Embryonic facial prominence (tissue), 1 donor: Measurements from ENCODE around the gene SESN3.
"Not testable (repeated sequence)": the region's sequence is repeated elsewhere in the genome, so short reads cannot be mapped to it uniquely, and the experiment has no call there.

Experiments
- DNase-seq: peaks from one replicate; pipeline ENCODE4 v3.0.0-alpha.2; 2016; ENCODE audit errors: extremely low spot score

SESN3 gene

DNA sequence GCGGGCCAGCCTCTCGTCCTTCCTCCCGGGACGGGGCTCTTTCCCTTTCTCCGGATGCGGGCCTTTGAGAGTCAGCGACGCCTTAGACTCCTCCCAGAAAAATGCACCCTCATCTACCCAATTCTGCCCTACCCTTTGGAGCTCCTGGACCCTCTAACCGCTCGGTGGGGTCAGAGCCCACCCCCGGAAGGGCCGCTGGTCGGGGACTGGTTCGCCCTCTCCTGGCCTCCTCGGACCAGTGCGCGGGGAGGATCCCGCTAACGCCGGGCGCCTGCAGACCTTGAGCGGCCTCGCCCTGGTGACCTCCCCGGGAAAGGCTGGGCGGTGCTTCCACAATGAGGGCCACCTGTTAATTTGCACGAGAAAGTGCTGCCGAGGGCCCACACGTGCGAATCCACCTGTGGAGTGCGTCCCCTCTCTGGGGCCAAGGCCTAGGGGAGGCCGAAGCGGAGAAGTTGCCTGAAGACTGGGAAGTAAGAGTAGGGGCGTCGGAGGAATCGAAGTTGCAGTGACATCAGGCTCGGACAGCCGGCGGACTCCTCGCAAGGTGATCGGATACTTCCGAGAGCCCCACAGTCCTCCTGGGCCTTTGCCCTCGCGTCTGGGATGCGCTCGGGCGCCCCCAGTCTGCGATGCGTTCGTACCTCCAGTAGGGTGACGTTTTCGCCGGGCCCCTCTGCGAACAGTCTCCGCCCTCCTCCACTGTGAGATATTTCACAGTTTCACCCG is 79.9 kb downstream of the SESN3 start:
- peak; percentile 89 for DNase-seq

DNA sequence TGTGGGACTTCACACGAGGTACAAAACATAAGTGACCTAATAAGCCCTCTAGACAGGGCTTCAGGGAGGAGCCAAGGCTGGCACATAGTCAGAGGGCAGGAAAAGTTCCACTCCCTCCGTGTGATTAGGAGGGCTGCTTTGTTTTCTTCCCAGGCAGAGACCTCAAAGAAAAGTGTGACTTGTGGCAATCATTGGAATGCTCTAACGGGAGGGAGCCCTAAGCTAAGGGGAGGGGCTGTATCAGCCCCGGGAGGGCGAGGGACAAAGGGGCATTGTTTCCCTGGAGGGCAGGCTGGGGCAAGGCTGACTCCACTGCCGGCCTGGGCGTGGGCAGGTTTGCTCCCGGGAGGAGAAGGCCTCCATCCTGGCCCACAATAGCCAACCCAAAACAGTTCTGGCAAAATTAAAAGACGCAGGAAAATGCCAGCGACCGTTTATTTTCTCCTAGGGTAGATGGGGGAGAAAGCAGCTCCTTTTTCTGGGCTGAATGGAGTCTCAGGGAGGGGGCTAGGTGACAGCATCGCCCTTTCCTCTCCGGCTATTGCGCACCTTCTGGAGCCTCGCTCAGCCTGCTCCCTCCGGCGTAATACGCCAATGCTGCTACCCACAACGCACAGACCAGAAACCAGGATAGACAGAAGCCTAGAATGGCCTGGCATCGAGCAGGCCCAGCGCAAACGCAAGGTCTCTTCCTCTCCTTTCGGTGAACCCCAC is 81.2 kb downstream of the SESN3 start:
- DNase-seq, result no peak

DNA sequence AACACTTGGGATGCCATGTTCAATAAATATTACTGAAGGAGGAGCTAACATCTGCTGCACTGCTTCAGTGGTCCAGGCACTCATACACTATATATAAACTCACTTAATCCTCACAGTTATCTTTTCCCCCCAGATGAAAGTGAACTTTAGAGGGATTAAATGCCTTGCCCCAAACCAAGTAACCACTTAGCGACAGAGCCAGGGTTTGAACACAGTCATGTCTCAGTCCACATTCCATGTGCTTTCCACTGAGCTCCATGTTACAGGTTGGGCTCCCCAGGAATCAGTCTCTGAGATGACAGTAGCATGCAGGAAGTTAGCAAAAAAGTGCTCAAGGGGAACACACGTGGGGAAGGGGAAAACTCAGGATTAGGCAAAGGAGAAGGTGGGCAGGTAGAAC is 82.1 kb downstream of the SESN3 start:
- no peak for DNase-seq

DNA sequence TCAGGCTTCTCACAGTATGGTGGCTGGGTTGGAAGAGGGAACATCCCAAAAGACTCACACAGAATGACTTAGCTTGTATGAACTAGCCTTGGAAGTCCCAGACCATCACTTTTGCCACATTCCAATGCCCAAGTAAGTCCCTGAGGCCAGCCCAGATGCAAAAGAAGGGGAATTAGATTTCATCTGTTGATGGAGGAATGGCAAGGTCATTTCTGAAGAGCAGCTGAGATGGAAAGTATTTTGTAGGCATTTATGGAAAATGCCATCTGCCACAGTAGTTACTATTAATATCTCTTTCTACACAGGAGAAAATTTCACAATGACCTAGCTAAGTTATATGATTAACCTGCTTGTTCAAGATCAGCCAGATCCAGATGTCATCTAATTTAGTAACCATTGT is 82.6 kb downstream of the SESN3 start:
- DNase-seq, result no peak

DNA sequence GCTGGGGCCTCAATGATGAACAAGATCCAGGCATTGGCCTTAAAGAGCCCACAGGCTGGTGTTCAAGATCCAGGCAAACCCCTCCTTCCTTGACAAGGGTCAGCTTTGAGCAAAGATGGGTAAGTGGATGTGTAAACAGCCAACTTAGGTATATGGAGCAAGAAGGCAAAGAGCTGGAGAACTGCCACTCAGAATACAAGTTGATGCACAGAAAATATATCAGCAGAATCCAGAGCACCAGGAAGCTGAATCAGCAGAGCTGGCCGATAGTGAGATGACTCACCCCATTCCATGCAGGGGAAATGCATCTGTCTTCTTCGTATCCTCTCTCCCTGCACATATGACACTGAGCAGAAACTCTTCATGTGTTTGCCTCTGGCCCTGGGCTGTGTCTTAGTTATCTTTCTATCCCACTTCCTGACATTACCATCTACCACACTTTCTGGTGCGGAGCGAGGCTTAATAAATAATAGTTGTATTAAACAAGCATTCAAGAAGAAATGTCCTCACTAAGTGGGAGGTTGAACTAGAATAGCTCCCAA is 83.6 kb downstream of the SESN3 start:
- DNase-seq, result no peak

DNA sequence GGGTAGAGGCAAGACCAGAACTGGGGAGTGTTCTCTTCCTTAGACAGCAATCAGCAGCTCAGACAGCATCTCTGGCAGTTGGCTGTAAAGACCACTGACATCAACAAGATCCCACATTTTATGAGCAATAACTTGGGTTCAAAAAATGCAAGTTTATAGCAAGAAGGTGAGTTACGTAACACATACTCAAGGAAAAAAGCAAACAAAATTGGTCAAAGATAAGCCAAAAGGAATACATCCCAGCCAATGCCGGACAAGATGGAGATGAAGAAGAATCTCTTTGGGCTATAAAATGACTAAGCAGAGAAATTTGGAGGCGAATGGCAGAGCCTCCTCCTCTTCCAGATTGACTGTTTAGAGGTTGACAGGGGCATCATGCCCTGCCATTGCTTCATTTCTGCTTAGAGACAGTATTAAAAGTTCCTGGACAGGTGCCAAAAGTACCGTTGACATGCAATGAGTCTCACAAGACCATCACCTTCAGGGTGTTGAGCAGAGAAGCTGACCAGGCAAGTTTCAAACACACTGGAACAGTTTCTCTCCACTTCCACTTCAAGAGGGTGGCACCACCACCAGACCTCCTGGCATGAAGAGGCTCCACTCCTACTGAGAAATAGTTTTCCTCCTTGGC is 85.5 kb downstream of the SESN3 start:
- DNase-seq, result no peak

DNA sequence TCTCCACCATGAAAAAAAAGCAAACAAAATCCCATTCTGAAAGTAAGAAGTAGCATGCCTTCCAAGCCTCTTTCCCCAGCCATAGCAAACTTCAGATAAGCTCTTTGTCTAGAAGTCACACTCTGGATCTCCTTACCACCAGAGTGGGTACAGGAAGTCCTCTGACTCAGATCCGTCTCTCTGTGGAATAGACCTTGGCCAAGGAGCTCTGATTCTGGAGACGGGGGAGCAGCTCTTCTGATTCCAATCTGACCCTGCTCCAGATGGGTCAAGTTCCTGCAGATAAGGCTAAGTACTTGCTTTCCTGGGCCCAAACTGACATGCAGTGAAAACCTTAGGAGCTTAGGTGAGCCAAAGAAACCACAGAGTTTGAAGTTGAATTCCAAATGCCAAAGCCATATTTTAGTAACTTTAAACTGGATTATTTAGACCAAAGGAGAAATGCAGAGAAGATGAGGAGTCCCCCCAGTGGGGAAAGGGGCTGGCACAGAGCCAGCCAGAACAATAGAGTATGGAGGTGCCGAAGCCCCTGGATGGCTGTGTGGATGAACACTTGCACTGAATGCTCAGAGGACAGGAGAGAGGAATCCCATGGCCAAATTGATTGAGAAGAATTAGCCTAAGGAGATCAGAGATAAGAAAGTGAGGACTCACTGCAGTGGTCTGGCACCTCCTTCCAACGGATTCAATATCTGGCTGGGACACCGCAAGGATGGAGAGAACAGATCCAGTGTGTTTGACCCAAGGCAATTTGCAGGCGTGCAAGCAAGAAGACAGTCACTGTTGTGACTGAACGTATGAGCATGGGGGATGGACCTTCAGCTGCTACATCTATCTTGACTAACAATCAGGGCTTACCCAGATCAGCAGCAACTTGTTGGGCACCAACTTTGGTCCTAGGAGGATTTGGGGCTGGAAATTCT is 86.4 kb downstream of the SESN3 start:
- DNase-seq, result no peak

DNA sequence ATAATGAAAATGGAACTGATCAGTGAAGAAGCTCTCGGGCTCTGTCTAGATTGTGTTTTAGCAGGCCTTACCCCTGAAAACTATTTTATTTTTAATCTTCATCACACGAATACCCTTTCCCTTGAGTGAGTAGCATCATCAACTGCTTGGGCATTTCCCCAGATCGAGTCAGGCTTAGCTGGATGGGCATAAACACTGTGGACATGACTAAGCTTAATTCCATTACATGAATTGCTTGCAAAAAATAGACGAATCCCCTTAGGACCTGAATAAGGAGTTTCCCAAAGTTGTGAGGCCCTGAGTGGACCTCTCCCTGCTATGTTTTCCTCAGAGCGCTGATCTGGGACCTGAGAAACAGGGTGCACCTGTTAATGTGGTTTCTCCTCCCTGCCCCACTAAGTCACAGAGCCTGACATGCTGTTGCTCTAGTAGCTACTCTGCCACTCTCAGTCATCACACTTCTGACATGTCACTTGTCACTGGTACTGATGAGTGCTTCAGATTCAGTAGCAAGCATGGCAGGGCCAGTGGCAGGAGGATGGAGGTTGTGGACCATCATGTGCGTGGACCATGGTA is 87.8 kb downstream of the SESN3 start:
- DNase-seq, result no peak

DNA sequence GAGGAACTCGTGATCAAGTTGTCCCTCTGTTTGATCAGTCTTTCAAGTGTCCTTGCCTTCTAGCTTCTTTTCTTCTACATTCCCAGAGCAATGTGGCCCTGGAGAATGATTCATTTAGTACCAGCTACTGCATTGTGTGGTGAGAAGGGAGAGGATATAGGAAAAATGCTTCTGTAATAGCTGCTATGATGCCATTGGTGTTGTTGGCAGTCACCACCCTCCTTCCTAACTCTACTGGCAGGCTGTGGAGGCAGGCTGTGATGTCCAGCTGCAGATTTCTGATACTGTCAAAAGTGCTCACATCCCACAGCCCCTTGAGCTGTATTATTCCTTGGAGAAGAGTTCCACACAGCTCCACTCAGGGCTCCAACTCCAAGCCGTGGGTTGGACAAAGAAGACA is 88.6 kb downstream of the SESN3 start:
- DNase-seq, result no peak

DNA sequence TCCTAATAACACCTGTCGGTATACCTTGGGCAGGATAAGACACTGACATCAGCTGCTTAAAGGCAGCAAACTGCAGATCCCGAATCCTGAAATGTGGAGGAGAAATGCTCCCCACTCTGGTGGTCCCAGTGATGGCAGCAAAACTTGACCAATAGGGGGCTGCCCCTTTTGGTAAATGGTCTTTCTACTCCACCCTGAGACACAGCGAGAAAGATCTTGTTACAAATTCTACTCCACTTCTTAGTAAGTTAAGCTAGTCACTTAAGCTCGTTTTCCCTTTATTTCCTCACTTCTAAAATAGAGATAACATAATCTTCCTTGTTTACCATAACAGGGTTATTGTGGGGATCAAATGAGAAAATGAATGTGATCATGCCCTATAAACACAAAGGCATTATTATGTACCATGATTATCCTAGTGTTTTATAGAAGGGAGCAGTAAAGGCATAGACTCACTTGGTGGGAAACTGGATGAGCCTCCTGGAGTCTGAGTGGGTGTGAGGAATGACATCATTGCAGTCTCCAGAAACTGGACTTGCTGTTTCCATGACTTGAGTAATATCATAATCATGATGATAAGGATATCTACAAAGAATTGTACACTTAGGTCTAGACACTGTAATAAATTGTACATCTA is 90.5 kb downstream of the SESN3 start:
- no peak for DNase-seq

DNA sequence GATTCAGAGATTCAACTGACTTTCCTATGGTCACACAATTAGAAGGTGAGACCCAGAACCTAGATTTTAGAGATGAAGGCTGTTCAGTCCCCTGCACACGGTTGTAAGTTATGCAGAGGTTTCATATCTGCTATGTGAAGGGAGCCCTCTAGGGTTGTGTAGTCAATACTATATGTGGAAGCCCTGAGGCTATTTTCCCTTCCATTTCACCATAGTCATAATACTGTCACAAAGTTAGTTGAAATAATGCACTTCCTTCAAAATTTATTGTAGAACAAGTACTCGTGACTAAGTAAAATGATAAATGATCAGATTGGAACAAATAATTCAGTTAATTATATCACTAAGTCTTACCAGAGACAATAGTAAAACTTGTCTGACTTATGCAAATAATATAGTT is 92.6 kb downstream of the SESN3 start:
- DNase-seq, result no peak

DNA sequence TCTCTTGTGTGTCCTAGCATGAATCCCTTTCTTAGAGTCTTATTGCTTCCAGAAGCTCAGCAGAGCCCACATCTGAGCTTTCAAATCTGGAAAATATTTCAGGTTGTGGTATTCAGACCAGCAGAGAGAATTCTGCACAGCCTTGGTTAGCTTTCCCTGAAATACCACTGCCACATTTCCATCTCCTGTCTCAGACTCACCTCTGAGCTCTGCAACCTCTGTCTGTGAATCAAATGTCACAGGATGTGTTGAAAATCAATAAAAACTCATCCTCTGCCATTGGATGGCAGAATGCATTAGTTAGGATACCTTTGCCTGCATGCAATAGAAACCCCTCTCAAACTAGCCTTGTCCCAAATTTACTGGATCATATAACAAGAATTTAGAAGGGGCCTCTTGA is 93.7 kb downstream of the SESN3 start:
- no peak for DNase-seq

DNA sequence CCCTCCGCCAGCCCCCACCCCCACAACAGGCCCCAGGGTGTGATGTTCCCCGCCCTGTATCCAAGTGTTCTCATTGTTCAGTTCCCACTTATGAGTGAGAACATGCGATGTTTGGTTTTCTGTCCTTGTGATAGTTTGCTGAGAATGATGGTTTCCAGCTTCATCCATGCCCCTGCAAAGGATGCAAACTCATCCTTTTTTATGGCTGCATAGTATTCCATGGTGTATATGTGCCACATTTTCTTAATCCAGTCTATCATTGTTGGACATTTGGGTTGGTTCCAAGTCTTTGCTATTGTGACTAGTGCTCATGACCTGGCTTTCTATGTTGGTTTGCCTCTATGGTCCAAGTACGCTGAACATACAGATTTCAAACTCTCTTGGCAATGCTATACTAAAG is 94.3 kb downstream of the SESN3 start:
- DNase-seq, result not testable (repeated sequence)

DNA sequence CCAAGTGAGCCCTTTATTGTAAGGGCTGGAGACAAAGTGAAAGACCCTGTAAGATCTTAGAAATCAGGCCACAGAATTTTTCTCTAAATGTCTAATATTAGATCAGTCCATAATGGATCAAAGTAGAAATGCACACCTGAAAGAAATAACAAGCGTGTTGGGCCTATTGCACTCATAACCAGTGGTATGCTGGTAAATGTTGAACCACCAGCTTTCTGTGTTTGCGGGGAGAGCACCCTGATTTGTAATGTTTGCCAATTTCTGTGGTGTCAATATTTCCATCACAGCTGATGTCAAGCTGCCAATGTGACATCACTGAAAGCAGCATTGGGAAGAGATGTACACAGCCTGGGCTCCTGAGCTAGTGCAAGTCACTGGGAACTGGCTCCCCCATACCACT is 95.1 kb downstream of the SESN3 start:
- DNase-seq, result no peak

DNA sequence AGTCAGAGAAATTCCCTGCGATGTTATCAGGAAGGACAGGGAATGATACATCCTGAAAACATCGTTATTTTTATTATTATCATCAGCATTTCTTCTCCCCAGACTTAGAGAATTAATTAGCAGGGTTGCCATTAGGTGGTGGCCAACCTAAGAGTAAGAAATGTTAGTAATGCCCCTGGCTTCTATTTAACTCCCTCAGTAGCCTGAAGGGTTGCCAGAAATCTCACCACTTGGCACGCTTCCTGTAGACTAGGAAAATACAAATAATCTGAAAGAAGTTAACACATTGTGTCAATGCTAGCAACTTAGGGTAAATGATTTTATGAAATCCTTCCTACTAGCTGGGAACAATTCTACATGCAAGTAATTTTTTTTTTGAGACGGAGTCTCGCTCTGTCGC is 95.8 kb downstream of the SESN3 start:
- DNase-seq, result no peak

DNA sequence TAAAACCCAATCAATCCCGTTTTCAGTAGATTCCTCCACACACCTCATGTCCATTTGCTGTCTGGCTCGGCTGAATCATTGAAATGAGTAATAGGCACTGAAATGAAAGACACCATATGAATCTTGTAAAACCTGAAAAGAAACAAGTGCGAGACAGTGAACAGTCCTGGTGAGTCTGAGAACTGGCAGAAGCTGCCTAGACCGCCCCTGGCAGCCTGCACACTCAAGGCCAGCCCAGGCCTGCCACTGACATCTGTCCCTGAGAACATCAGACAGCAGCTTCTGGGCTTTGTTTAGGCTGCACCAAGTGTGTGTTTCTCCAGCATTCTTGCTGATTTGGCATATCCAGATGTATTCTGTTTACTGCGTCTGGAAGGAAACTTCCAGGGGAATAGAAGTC is 96.5 kb downstream of the SESN3 start:
- DNase-seq, result peak; percentile 39

DNA sequence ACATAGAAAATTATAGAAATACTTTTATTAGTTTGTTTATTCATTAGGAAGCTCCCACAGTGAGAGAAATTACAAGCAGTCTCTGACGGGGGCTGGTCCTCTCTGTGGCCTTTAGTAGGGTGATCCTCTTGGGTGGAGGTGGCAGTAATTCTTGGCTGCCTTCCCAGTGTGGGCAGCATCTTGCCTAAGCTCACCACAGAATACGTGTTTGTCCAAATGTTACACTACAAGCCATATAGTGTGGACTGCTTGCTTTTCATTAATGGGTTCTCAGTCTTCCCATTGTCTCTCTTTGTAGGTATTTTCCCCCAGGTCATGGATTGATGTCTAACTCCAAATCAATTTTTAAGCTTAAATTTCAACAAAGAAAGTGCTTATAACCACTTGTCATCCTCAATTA is 98.0 kb downstream of the SESN3 start:
- no peak for DNase-seq

DNA sequence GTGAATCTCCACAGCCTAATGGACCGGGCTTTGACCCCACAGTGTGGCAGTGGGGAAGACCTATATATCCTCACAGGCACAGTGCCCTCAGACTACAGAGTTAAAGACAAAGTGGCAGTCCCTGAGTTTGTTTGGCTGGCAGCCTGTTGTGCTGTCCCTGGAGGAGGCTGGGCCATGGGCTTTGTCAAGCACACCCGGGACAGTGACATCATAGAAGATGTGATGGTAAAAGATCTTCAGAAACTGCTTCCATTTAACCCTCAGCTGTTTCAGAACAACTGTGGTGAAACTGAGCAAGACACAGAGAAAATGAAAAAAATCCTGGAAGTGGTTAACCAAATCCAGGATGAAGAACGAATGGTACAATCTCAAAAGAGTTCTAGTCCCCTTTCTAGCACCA is 102.4 kb downstream of the SESN3 start:
- DNase-seq, result no peak

DNA sequence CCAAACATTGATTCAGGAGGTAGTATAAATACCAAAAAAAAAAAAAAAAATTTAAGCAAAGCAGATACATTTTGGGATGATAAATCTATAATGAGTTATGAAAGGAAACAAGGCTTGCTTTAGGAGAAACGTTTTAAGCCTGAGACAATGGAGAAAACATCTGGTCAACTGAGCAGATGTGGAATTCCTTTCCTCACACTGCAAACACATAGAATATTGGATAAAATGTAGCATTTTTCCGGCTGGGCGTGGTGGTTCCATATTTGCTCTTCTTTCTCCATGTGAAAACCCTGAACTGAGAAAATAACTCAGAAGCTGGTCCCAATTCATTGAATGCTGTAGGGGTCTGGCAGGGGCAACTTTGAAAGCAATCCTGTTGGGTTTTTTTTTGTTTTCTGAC is 107.4 kb downstream of the SESN3 start:
- no peak for DNase-seq

DNA sequence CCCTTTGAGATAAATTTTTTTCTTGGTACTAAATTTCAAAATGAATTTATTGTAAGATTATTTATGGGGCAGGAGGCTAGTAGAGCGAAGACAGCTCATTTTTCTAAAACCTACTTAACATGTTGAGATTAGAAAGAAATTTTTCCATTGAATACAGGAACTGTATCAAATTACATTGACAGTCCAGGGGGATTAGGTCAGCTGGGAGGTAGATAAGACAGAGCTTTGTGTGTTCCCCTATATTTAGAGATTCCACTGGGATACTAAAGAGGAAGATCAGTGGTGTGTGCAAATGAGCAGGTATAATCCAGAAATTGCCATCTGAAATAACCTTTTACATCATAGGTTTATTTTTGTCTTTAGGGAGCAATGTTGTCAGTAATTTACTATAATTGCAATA is 109.3 kb downstream of the SESN3 start:
- DNase-seq, result no peak
